ENCODE measurements around the gene PHYKPL.
A peak's percentile ranks its signal among the peaks of the same experiment; 100 is the strongest.
"Not testable (repeated sequence)": the region's sequence is repeated elsewhere in the genome, so short reads cannot be mapped to it uniquely, and the experiment has no call there.

The PHYKPL gene

GRCh38 chr5:178241688-178242231, 9.2 kb upstream of the PHYKPL start:
- peak overlapping the region; percentile 3 for H3K4me3 Mint-ChIP-seq
- H3K27me3 Mint-ChIP-seq, result no peaks in the 10 kb centered on the region
- H3K36me3 Mint-ChIP-seq (ENCODE audit: insufficient read depth), result peaks cover 9% of the 10 kb centered on the region
- peaks cover 44% of the 10 kb centered on the region for H3K4me1 Mint-ChIP-seq
- H3K27ac Mint-ChIP-seq (ENCODE audit: low read depth), result no peak overlapping the region
- DNase-seq (ENCODE audit: low spot score in 2 of 2) (no peak), ATAC-seq (replicated peaks; ENCODE audit: extremely low read depth, poor library complexity, severe bottlenecking) (no peak)
- no peaks in the 10 kb centered on the region for H3K9me3 Mint-ChIP-seq

GRCh38 chr5:178241231-178241663, 8.6 kb upstream of the PHYKPL start:
- DNase-seq (ENCODE audit: low spot score in 2 of 2), result no peak
- ATAC-seq (replicated peaks; ENCODE audit: extremely low read depth, poor library complexity, severe bottlenecking), result no peak
- peaks cover 39% of the 10 kb centered on the region for H3K4me1 Mint-ChIP-seq
- no peaks in the 10 kb centered on the region for H3K27me3 Mint-ChIP-seq
- H3K27ac Mint-ChIP-seq (ENCODE audit: low read depth), result no peak overlapping the region
- H3K36me3 Mint-ChIP-seq (ENCODE audit: insufficient read depth), result peaks cover 9% of the 10 kb centered on the region
- peak overlapping the region; percentile 30 for H3K4me3 Mint-ChIP-seq
- H3K9me3 Mint-ChIP-seq, result no peaks in the 10 kb centered on the region

DNA sequence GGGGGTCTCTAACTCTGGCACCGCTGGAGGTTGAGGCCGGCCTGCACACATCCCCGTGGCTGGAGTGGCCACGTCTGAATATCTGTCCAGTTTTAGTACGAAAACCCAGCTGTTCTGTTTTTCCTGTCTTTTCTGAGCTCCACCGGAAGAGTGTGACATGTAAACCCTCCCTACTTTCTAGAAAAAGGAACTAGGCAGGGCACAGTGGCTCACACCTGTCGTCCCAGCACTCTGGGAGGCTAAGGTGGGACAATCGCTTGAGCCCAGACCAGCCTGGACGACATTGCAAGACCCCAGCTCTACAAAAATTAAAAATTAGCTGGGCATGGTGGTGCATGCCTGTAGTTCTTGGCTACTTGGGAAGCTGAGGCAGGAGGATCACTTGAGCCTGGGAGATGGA, 8.2 kb upstream of the PHYKPL start:
- no peak for ATAC-seq (replicated peaks; ENCODE audit: extremely low read depth, poor library complexity, severe bottlenecking)
- Mint-ChIP-seq H3K36me3 (ENCODE audit: insufficient read depth) (peaks cover 9% of the 10 kb centered on the region), H3K27me3 (no peaks in the 10 kb centered on the region)

GRCh38 chr5:178240341-178240741, 7.7 kb upstream of the PHYKPL start:
- peak overlapping the region; percentile 44 for H3K4me3 Mint-ChIP-seq
- H3K27ac Mint-ChIP-seq (ENCODE audit: low read depth), result no peak overlapping the region
- DNase-seq (ENCODE audit: low spot score in 2 of 2), result no peak
- H3K9me3 Mint-ChIP-seq, result no peaks in the 10 kb centered on the region
- H3K27me3 Mint-ChIP-seq, result no peaks in the 10 kb centered on the region
- no peak for ATAC-seq (replicated peaks; ENCODE audit: extremely low read depth, poor library complexity, severe bottlenecking)
- peaks cover 13% of the 10 kb centered on the region for H3K36me3 Mint-ChIP-seq (ENCODE audit: insufficient read depth)
- H3K4me1 Mint-ChIP-seq, result peaks cover 39% of the 10 kb centered on the region

More for the DNA sequence above, 8.2 kb upstream of the PHYKPL start:
- peak overlapping the region; percentile 30 for H3K4me3 Mint-ChIP-seq
- H3K27ac Mint-ChIP-seq (ENCODE audit: low read depth), result no peak overlapping the region
- no peak for DNase-seq (ENCODE audit: low spot score in 2 of 2)
- H3K4me1 Mint-ChIP-seq, result peaks cover 38% of the 10 kb centered on the region
- no peaks in the 10 kb centered on the region for H3K9me3 Mint-ChIP-seq

- not testable (repeated sequence) for H3K27me3 Mint-ChIP-seq; ATAC-seq (replicated peaks; ENCODE audit: extremely low read depth, poor library complexity, severe bottlenecking); H3K9me3 Mint-ChIP-seq
- DNase-seq (ENCODE audit: low spot score in 2 of 2), result peak in 1 of 2 donors; percentile 33
- H3K27ac Mint-ChIP-seq (ENCODE audit: low read depth), result peak overlapping the region; percentile 79
- peak overlapping the region; percentile 61 for H3K4me3 Mint-ChIP-seq
- H3K4me1 Mint-ChIP-seq, result peaks cover 45% of the 10 kb centered on the region
- peaks cover 13% of the 10 kb centered on the region for H3K36me3 Mint-ChIP-seq (ENCODE audit: insufficient read depth)
Observed at GRCh38 chr5:178239626-178240301, 7.2 kb upstream of the PHYKPL start.

- Mint-ChIP-seq H3K36me3 (ENCODE audit: insufficient read depth) (peaks cover 9% of the 10 kb centered on the region), H3K27ac (ENCODE audit: low read depth) (peak overlapping the region; percentile 79), H3K4me1 (peaks cover 49% of the 10 kb centered on the region), H3K9me3 (no peaks in the 10 kb centered on the region), H3K27me3 (no peaks in the 10 kb centered on the region), H3K4me3 (peak overlapping the region; percentile 61)
- ATAC-seq (replicated peaks; ENCODE audit: extremely low read depth, poor library complexity, severe bottlenecking), result peak; percentile 66
- DNase-seq (ENCODE audit: low spot score in 2 of 2), result peak in 1 of 2 donors; percentile 48
Observed at GRCh38 chr5:178238711-178239592, 6.3 kb upstream of the PHYKPL start.

GRCh38 chr5:178238313-178238635, 5.7 kb upstream of the PHYKPL start:
- no peak for DNase-seq (ENCODE audit: low spot score in 2 of 2)
- Mint-ChIP-seq H3K36me3 (ENCODE audit: insufficient read depth) (peaks cover 9% of the 10 kb centered on the region), H3K4me3 (peak overlapping the region; percentile 61), H3K4me1 (peaks cover 49% of the 10 kb centered on the region), H3K9me3 (no peaks in the 10 kb centered on the region), H3K27me3 (no peaks in the 10 kb centered on the region), H3K27ac (ENCODE audit: low read depth) (peak overlapping the region; percentile 79)
- ATAC-seq (replicated peaks; ENCODE audit: extremely low read depth, poor library complexity, severe bottlenecking), result no peak

DNA sequence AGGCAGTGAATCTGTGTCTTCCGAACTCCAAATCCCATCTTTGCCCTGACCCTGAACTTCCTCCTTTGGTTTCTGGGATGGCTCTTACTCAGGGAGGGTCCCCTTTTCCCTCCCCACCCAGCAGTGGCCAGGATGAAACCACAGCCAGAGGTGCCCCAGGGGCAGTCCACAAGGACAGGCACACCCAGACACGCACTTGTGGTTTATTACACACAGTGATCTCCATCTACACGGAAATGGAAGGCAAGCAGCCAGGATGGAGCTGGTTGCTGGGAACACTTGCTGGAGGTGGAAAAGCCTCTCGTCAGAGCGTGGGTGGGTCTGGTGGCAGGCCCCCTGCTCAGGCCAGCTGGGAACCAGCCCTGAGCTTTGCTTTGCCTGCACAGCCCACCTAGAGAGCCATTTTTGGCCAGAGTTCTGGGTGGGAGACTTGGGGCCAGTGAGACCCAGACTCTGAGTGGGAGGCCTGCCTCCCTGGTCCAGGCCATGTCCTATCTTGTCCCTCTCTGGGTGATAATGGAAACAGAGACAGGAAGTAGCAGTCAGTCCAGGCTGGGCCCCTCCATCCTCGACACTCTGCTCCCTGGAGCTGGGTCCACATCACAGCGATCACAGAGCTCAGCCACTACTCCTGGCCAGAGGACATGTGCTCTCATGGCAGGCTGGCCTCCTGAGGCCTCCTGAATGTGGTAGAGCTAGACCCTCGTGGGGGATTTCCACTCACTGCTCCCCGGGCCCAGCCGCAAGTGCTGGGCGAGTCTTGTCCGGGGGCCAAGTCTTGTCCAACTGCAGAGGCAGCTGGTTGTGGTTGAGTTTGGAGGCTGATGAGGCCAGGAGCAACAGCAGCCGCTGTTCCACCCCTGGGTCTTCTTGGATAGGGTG, 5.1 kb upstream of the PHYKPL start:
- no peak overlapping the region for H3K4me3 Mint-ChIP-seq

GRCh38 chr5:178236679-178237078, 4.1 kb upstream of the PHYKPL start:
- peaks cover 52% of the 10 kb centered on the region for H3K4me1 Mint-ChIP-seq

More for the DNA sequence above, 5.1 kb upstream of the PHYKPL start:
- Mint-ChIP-seq H3K27ac (ENCODE audit: low read depth) (peak overlapping the region; percentile 79), H3K36me3 (ENCODE audit: insufficient read depth) (peaks cover 11% of the 10 kb centered on the region), H3K9me3 (no peaks in the 10 kb centered on the region), H3K4me1 (peaks cover 49% of the 10 kb centered on the region), H3K27me3 (no peaks in the 10 kb centered on the region)
- no peak for ATAC-seq (replicated peaks; ENCODE audit: extremely low read depth, poor library complexity, severe bottlenecking)
- DNase-seq (ENCODE audit: low spot score in 2 of 2), result no peak

DNA sequence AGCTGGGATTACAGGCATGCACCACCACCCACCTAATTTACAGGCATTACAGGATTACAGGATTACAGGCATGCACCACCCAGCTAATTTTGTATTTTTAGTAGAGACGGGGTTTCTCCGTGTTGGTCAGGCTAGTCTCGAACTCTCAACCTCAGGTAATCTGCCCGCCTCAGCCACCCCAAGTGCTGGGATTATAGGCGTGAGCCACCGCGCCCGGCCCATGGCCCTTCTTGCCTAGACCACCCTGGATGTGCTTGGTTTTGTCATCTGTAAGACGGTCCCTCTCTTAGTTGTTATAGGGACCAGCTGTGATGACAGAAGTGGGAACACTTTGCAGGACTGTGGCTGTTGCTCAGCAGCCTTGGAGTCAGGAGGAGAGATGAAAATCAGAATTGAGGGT, 3.5 kb upstream of the PHYKPL start:
- no peaks in the 10 kb centered on the region for H3K27me3 Mint-ChIP-seq
- H3K4me1 Mint-ChIP-seq, result peaks cover 55% of the 10 kb centered on the region
- no peak for DNase-seq (ENCODE audit: low spot score in 2 of 2)
- H3K36me3 Mint-ChIP-seq (ENCODE audit: insufficient read depth), result peaks cover 12% of the 10 kb centered on the region
- ATAC-seq (replicated peaks; ENCODE audit: extremely low read depth, poor library complexity, severe bottlenecking), result no peak
- H3K4me3 Mint-ChIP-seq, result no peak overlapping the region
- no peaks in the 10 kb centered on the region for H3K9me3 Mint-ChIP-seq
- H3K27ac Mint-ChIP-seq (ENCODE audit: low read depth), result peak overlapping the region; percentile 32

More at GRCh38 chr5:178236679-178237078, 4.1 kb upstream of the PHYKPL start:
- DNase-seq (ENCODE audit: low spot score in 2 of 2) (no peak), ATAC-seq (replicated peaks; ENCODE audit: extremely low read depth, poor library complexity, severe bottlenecking) (no peak)
- H3K36me3 Mint-ChIP-seq (ENCODE audit: insufficient read depth), result peaks cover 9% of the 10 kb centered on the region
- H3K9me3 Mint-ChIP-seq, result no peaks in the 10 kb centered on the region
- no peak overlapping the region for H3K27ac Mint-ChIP-seq (ENCODE audit: low read depth)
- H3K4me3 Mint-ChIP-seq, result no peak overlapping the region
- H3K27me3 Mint-ChIP-seq, result no peaks in the 10 kb centered on the region

- H3K27ac Mint-ChIP-seq (ENCODE audit: low read depth), result peak overlapping the region; percentile 32
- DNase-seq (ENCODE audit: low spot score in 2 of 2), result no peak
- peaks cover 55% of the 10 kb centered on the region for H3K4me1 Mint-ChIP-seq
- ATAC-seq (replicated peaks; ENCODE audit: extremely low read depth, poor library complexity, severe bottlenecking), result no peak
- H3K36me3 Mint-ChIP-seq (ENCODE audit: insufficient read depth), result peaks cover 12% of the 10 kb centered on the region
- H3K9me3 Mint-ChIP-seq, result no peaks in the 10 kb centered on the region
- H3K4me3 Mint-ChIP-seq, result no peak overlapping the region
- no peaks in the 10 kb centered on the region for H3K27me3 Mint-ChIP-seq
Observed at GRCh38 chr5:178235588-178235974, 3.0 kb upstream of the PHYKPL start.
